ENCODE measurements around the gene CXCL14. TPM values are rescaled to one million over a fixed set of nuclear protein-coding genes. Genes with fewer than 3 reads are reported as not detected.

CXCL14 gene
- total RNA-seq, 1 experiment from 2014 or later, result not detected

DNA sequence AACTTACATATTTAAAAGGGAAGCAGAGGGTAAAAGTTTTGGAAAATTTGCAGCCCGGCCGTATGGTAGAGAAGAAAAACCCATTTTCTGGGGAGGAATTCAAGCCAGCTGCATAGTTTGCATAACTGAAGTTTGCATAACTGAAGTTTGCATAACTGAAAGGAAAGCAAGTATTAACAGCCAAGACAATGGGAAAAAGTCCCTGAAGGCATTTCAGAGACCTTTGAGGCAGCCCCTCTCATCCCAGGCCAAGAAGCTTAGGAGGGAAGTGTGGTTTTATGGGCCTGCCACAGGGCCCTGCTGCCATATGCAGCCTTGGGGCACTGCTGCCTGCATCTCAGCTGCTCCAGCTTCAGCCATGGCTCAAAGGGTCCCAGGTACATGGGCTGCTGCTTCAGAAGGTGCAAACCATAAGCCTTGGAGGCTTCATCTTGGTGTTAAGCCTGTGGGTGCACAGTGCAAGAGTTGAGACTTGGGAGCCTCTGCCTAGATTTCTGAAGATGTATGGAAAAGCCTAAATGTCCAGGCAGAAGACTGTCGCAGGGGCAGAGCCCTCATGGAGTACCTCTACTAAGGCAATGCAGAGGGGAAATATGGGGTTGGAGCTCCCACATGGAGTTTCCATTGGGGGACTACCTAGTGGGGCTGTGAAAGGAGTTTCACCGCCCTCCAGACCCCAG lies 36.9 kb upstream of the CXCL14 start:
- TF ChIP-seq, protein P1, sequence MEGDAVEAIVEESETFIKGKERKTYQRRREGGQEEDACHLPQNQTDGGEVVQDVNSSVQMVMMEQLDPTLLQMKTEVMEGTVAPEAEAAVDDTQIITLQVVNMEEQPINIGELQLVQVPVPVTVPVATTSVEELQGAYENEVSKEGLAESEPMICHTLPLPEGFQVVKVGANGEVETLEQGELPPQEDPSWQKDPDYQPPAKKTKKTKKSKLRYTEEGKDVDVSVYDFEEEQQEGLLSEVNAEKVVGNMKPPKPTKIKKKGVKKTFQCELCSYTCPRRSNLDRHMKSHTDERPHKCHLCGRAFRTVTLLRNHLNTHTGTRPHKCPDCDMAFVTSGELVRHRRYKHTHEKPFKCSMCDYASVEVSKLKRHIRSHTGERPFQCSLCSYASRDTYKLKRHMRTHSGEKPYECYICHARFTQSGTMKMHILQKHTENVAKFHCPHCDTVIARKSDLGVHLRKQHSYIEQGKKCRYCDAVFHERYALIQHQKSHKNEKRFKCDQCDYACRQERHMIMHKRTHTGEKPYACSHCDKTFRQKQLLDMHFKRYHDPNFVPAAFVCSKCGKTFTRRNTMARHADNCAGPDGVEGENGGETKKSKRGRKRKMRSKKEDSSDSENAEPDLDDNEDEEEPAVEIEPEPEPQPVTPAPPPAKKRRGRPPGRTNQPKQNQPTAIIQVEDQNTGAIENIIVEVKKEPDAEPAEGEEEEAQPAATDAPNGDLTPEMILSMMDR (IDR thresholded peaks at IDR 0.05; ENCODE audit: insufficient read depth in 1 of 2, low read depth in 1 of 2, low read length in 1 of 2, severe bottlenecking in 1 of 2, unreplicated experiment in 1 of 2), result no peak
- Mint-ChIP-seq H3K4me1 (ENCODE audit: low read depth, unreplicated experiment) (no peaks in the 10 kb centered on the region), H3K27me3 (ENCODE audit: insufficient read depth, unreplicated experiment) (no peaks in the 10 kb centered on the region), H3K27ac (ENCODE audit: unreplicated experiment) (no peak overlapping the region), H3K4me3 (ENCODE audit: unreplicated experiment) (no peak overlapping the region), H3K9me3 (ENCODE audit: unreplicated experiment) (peaks cover 52% of the 10 kb centered on the region), H3K36me3 (ENCODE audit: insufficient read depth, unreplicated experiment) (no peaks in the 10 kb centered on the region)
- 0 out of 2 replicates have a peak, but pooled peaks cover 3% of the 10 kb centered on the region for H3K4me1 ChIP-seq
- POLR2A ChIA-PET, result no interaction called here
- peaks cover 37% of the 10 kb centered on the region for H3K9me3 ChIP-seq
- no peaks in the 10 kb centered on the region for H3K27me3 ChIP-seq (replicated peaks; ENCODE audit: control insufficient read depth, insufficient read depth, low read length)
- no peak for DNase-seq
- no peaks in the 10 kb centered on the region for H3K36me3 ChIP-seq (ENCODE audit: control insufficient read depth, insufficient read depth, low read length)
- CTCF ChIA-PET, result interaction anchor here (0.6 kb wide), 1 partner anchor 358 kb away, joined by 3 read pairs; no protein-coding TSS in a partner anchor
- H3K4me3 ChIP-seq (ENCODE audit: low read depth, low read length), result no peak overlapping the region
- no TSS peak for BruUV-seq (replicated peaks)
- intact Hi-C loops (cut with micrococcal nuclease; ENCODE audit: unreplicated experiment), result no loop called here

DNA sequence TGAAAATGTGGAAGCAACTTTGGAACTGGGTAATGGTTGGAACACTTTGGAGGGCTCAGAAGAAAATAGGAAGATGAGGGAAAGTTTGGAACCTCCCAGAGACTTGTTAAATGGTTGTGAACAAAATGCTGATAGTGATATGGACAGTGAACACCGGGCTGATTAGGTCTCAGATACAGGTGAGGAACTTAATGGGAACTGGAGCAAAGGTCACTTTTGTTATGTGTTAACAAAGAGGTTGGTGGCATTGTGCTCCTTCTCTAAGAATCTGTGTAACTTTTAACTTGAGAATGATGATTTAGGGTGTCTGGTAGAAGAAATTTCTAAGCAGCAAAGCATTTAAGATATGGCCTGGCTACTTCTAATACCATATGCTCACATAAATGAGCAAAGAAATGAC lies 36.4 kb upstream of the CXCL14 start:
- POLR2A ChIA-PET, result no interaction called here
- no peaks in the 10 kb centered on the region for H3K27me3 Mint-ChIP-seq (ENCODE audit: insufficient read depth, unreplicated experiment)

DNA sequence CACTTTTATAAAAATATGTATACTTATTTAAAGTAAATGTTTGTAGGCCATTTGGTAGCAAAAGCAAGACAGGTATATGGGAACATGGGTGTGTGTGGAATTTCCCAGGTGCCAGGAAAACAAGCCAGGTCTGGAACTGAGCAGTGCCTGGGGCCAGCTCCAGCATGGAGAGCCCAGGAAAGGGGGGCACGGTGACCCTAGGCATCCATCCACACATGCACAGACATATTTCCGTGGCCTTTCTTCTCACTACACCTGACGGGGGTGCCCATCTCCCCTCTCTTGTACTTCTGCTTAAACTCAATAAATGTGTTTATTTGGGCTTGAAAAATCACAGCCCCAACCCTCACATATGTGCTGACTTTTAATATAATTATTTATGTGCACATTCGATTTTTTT lies 31.2 kb upstream of the CXCL14 start:
- Mint-ChIP-seq H3K27me3 (ENCODE audit: insufficient read depth, unreplicated experiment) (peaks cover 8% of the 10 kb centered on the region), H3K27ac (ENCODE audit: unreplicated experiment) (no peak overlapping the region), H3K4me1 (ENCODE audit: low read depth, unreplicated experiment) (no peaks in the 10 kb centered on the region), H3K9me3 (ENCODE audit: unreplicated experiment) (peaks cover 8% of the 10 kb centered on the region), H3K36me3 (ENCODE audit: insufficient read depth, unreplicated experiment) (no peaks in the 10 kb centered on the region), H3K4me3 (ENCODE audit: unreplicated experiment) (no peak overlapping the region)
- intact Hi-C loops (cut with micrococcal nuclease; ENCODE audit: unreplicated experiment), result no loop called here
- POLR2A ChIA-PET, result no interaction called here
- Histone ChIP-seq H3K9me3 (peaks cover 4% of the 10 kb centered on the region; the same call in 1 of the 2 replicates), H3K27me3 (replicated peaks; ENCODE audit: control insufficient read depth, insufficient read depth, low read length) (no peaks in the 10 kb centered on the region), H3K4me1 (no peaks in the 10 kb centered on the region; the same call in 1 of the 2 replicates), H3K4me3 (ENCODE audit: low read depth, low read length) (no peak overlapping the region), H3K36me3 (ENCODE audit: control insufficient read depth, insufficient read depth, low read length) (no peaks in the 10 kb centered on the region)
- no TSS peak for BruUV-seq (replicated peaks)
- TF ChIP-seq, protein P1 (IDR thresholded peaks at IDR 0.05; ENCODE audit: insufficient read depth in 1 of 2, low read depth in 1 of 2, low read length in 1 of 2, severe bottlenecking in 1 of 2, unreplicated experiment in 1 of 2), result no peak
- CTCF ChIA-PET, result no interaction called here
- no peak for DNase-seq

More for the DNA sequence above, 36.4 kb upstream of the CXCL14 start:
- Histone ChIP-seq H3K27me3 (replicated peaks; ENCODE audit: control insufficient read depth, insufficient read depth, low read length) (no peaks in the 10 kb centered on the region), H3K4me1 (0 out of 2 replicates have a peak, but pooled peaks cover 3% of the 10 kb centered on the region), H3K36me3 (ENCODE audit: control insufficient read depth, insufficient read depth, low read length) (no peaks in the 10 kb centered on the region), H3K4me3 (ENCODE audit: low read depth, low read length) (no peak overlapping the region), H3K9me3 (peaks cover 37% of the 10 kb centered on the region)
- intact Hi-C loops (cut with micrococcal nuclease; ENCODE audit: unreplicated experiment), result no loop called here
- H3K36me3 Mint-ChIP-seq (ENCODE audit: insufficient read depth, unreplicated experiment), result no peaks in the 10 kb centered on the region
- no peak overlapping the region for H3K27ac Mint-ChIP-seq (ENCODE audit: unreplicated experiment)
- no peak overlapping the region for H3K4me3 Mint-ChIP-seq (ENCODE audit: unreplicated experiment)
- DNase-seq, result no peak
- CTCF ChIA-PET, result no interaction called here
- BruUV-seq (replicated peaks), result no TSS peak
- H3K9me3 Mint-ChIP-seq (ENCODE audit: unreplicated experiment), result peaks cover 52% of the 10 kb centered on the region
- TF ChIP-seq, protein P1 (IDR thresholded peaks at IDR 0.05; ENCODE audit: insufficient read depth in 1 of 2, low read depth in 1 of 2, low read length in 1 of 2, severe bottlenecking in 1 of 2, unreplicated experiment in 1 of 2), result no peak
- H3K4me1 Mint-ChIP-seq (ENCODE audit: low read depth, unreplicated experiment), result no peaks in the 10 kb centered on the region
